Dorsolateral prefrontal cortex (tissue), 118 donors: ENCODE results near the gene TRMT11. TPM values are rescaled to one million over a fixed set of nuclear protein-coding genes. Genes with fewer than 3 reads are reported as not detected.

Source experiments
- total RNA-seq, 120 experiments: library from RNA; stranded (reverse); gene quantifications; one replicate each; pipeline versions ENCODE4 v1.2.3 to v1.2.4, GENCODE V29; 2022

The TRMT11 gene
- total RNA-seq, 120 experiments from 2014 or later: 32.1 to 64.6 (median 44.8) TPM

Other genes with a start within 250 kb of the TRMT11 start
- 10 to 100 TPM in 16 of 120 experiments, 1 to 10 TPM in 104; 3.3 to 16.5 (median 7.2) TPM for gene HEY2, start 236.9 kb upstream of the TRMT11 start, total RNA-seq
- 100 to 1,000 TPM in 118 of 120 experiments, 10 to 100 TPM in 2; 63.5 to 252 (median 193) TPM for gene NCOA7, start 195.6 kb upstream of the TRMT11 start, total RNA-seq
- 10 to 100 TPM; 33.6 to 54.2 (median 42.3) TPM for gene HINT3, start 29.8 kb upstream of the TRMT11 start, total RNA-seq